GM12878 (cell line): ENCODE data around the gene PAPOLG. TPM values are rescaled to one million over a fixed set of nuclear protein-coding genes. Genes with fewer than 3 reads are reported as not detected.

Experiments used
- ATAC-seq: fragments of 200-7000 bp; cut with Tn5 transposase; 3 replicates; pipeline ENCODE4 v1.9.1; 2020; ENCODE audit warnings: mild to moderate bottlenecking, moderate library complexity
- BruUV-seq: library from RNA; stranded (reverse); fragments of 400-500 nt; replicated peaks from 2 replicates; lab custom pipeline; 2021; lab: Mats Ljungman, UMichigan
- CTCF ChIA-PET: fragments of 300-600 bp; sonication (Branson Sonifier 250); formaldehyde crosslinking; extraction: SDS; loops from one replicate; lab custom pipeline; 2021; ENCODE audit warnings: inconsistent platforms; lab: Yijun Ruan, JAX
- POLR2A ChIA-PET: fragments of 350-600 bp; formaldehyde crosslinking; extraction: SDS; loops from one replicate; lab custom pipeline; 2021; ENCODE audit warnings: inconsistent platforms; lab: Charles Lee
- RAD21 ChIA-PET: fragments of 300-600 bp; sonication (Branson Sonifier 250); formaldehyde crosslinking; loops from one replicate; lab custom pipeline; 2023; ENCODE audit warnings: antibody characterized with exemption; ENCODE audit not compliant: unreplicated experiment; lab: Charles Lee
- SMC1A ChIA-PET: fragments of 300-600 bp; sonication (Branson Sonifier 250); formaldehyde crosslinking; loops from one replicate; lab custom pipeline; 2023; ENCODE audit not compliant: unreplicated experiment, uncharacterized antibody; lab: Charles Lee
- DNase-seq: peaks from one replicate; pipeline ENCODE4 v3.0.0-alpha.2; 2011; ENCODE audit warnings: low read depth, low spot score
- FAIRE-seq: peaks from 3 replicates; lab custom pipeline; 2011; peaks lifted over from hg19 to GRCh38; lab: Jason Lieb, UNC
- H2AFZ ChIP-seq: 2 replicates; pipeline ENCODE4 v1.6.0; 2011; ENCODE audit warnings: low read depth, low read length, control low read depth; ENCODE audit not compliant: control insufficient read depth
- H3K27ac ChIP-seq: 2 replicates; pipeline ENCODE4 v1.5.1; 2011; ENCODE audit warnings: control low read depth; ENCODE audit not compliant: control insufficient read depth, insufficient read depth
- H3K27me3 ChIP-seq, 2 experiments: replicated peaks in 1 of 2; 2 replicates each; pipeline versions ENCODE4 v1.6.0 to v1.6.1; 2011; ENCODE audit warnings: low read length in 1 of 2; ENCODE audit not compliant: control insufficient read depth in 2 of 2, insufficient read depth in 2 of 2
- H3K36me3 ChIP-seq, 2 experiments: 2 replicates each; pipeline ENCODE4 v1.5.1; 2011; ENCODE audit warnings: low read length in 1 of 2; ENCODE audit not compliant: control insufficient read depth in 2 of 2, insufficient read depth in 2 of 2
- H3K4me1 ChIP-seq: 2 replicates; pipeline ENCODE4 v1.6.1; 2011; ENCODE audit warnings: mild to moderate bottlenecking, low read length, moderate library complexity, mixed read lengths; ENCODE audit not compliant: control insufficient read depth, insufficient read depth
- H3K4me2 ChIP-seq: 2 replicates; pipeline ENCODE4 v1.6.0; 2011; ENCODE audit warnings: control low read depth; ENCODE audit not compliant: control insufficient read depth, insufficient read depth
- H3K4me3 ChIP-seq: fragments of 200-600 bp; sonication (generic); 2 replicates; pipeline ENCODE4 v1.5.1; 2016
- H3K79me2 ChIP-seq: 2 replicates; pipeline ENCODE4 v1.6.0; 2011; ENCODE audit warnings: low read length; ENCODE audit not compliant: control insufficient read depth, insufficient read depth
- H3K9ac ChIP-seq: 2 replicates; pipeline ENCODE4 v1.8.0; 2011; ENCODE audit warnings: low read length, control low read depth, mixed read lengths; ENCODE audit not compliant: control insufficient read depth, insufficient read depth
- H3K9me3 ChIP-seq: replicated peaks from 3 replicates; pipeline ENCODE4 v1.5.1; 2011; ENCODE audit warnings: mild to moderate bottlenecking, low read length; ENCODE audit not compliant: control insufficient read depth, insufficient read depth
- H4K20me1 ChIP-seq: 2 replicates; pipeline ENCODE4 v1.6.0; 2011; ENCODE audit not compliant: control insufficient read depth, insufficient read depth
- BCL11A ChIP-seq: IDR thresholded peaks from 2 replicates; pipeline ENCODE4 v1.6.1; 2011; ENCODE audit warnings: low read depth, low read length
- CREB1 ChIP-seq: IDR thresholded peaks from 2 replicates; pipeline ENCODE4 v1.6.1; 2012; ENCODE audit warnings: low read depth, mild to moderate bottlenecking, inconsistent platforms
- JUND ChIP-seq: IDR thresholded peaks from 2 replicates; pipeline ENCODE4 v1.6.1; 2012; ENCODE audit warnings: low read depth, mild to moderate bottlenecking, low read length, improper control_type of control experiment, moderate library complexity
- NFYA ChIP-seq: IDR thresholded peaks from 2 replicates; pipeline ENCODE4 v1.6.1; 2011; ENCODE audit warnings: low read depth, mild to moderate bottlenecking, low read length, improper control_type of control experiment, borderline replicate concordance
- RBBP5 ChIP-seq: fragments of 200-600 bp; sonication (generic); conservative IDR thresholded peaks from 2 replicates; pipeline ENCODE4 v1.6.1; 2016
- WGBS: methylation state at CpG from one replicate; pipeline ENCODE4 v1.1.6; 2016; ENCODE audit warnings: low lambda C conversion rate; ENCODE audit not compliant: insufficient replicate concordance, insufficient coverage; ENCODE audit errors: missing lambda C conversion rate; 5-methylcytosine and 5-hydroxymethylcytosine counted together
- in situ Hi-C: fragments of 300-500 bp; cut with MboI; formaldehyde crosslinking; loops from 9 replicates; pipeline ENCODE4 v1.14.3; 2018; ENCODE audit warnings: mixed read lengths
- intact Hi-C: fragments of 100-400 bp; cut with micrococcal nuclease; formaldehyde crosslinking; loops from one replicate; pipeline ENCODE4 v1.14.2; 2022; ENCODE audit not compliant: unreplicated experiment
- polyA plus RNA-seq, 11 experiments: library from polyadenylated mRNA; depleted of rRNA in 4 of 11; unstranded in 6 of 11; stranded (reverse) in 5 of 11; fragments of >200 nt; fragmentation: Nextera tagmentation in 4 of 11; fragmentation: Illumina TruSeq in 1 of 11; extraction: Ambion mirVana in 4 of 11; extraction: Trizol in 1 of 11; gene quantifications; 1 replicate in 1 of 11; 2 replicates in 10 of 11; pipeline versions ENCODE4 v1.2.1 to v1.2.3, GENCODE V29; 2011 to 2016; ENCODE audit warnings: inconsistent platforms in 2 of 11, missing spikeins in 2 of 11, low read depth in 1 of 11
- total RNA-seq, 4 experiments: library from RNA; depleted of rRNA in 3 of 4; stranded (reverse); fragments of >200 nt in 3 of 4; fragmentation: Illumina TruSeq in 1 of 4; extraction: Trizol in 1 of 4; gene quantifications; 2 replicates each; pipeline versions ENCODE4 v1.2.1 to v1.2.3, GENCODE V29; 2013 to 2021
- TF ChIP-seq, protein P1 (sequence below): fragments of 450-650 bp; IDR thresholded peaks from 2 replicates; pipeline ENCODE4 v1.6.1; 2016; ENCODE audit warnings: mild to moderate bottlenecking, moderate library complexity, borderline replicate concordance

The PAPOLG gene
- total and polyA plus RNA-seq, 10 of the 15 experiments (the other 5 are each of a cell fraction or from before 2014, with no cell fraction given) = 4.2 to 15.8 (median 10.7) TPM

DNA sequence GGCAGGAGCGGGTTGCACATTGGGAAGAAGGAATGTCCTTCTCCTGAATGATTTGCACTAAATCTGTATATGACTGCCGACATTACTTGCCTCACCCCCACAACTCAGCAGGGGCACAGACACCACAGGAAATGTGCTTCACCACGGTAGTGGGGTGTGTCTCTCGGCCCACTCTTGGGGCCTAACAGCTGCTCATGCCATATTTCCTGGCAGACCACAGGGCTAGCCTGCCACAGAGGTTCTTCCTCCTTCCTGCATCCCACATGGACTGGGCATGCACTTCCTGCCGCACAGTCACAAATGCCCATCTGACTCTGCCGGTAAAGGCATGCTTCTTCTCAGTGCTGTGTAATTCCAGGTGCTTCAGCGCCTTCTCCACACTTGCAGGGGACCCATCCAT, 10.3 kb upstream of the PAPOLG start (continued):
- TF ChIP-seq, protein P1, sequence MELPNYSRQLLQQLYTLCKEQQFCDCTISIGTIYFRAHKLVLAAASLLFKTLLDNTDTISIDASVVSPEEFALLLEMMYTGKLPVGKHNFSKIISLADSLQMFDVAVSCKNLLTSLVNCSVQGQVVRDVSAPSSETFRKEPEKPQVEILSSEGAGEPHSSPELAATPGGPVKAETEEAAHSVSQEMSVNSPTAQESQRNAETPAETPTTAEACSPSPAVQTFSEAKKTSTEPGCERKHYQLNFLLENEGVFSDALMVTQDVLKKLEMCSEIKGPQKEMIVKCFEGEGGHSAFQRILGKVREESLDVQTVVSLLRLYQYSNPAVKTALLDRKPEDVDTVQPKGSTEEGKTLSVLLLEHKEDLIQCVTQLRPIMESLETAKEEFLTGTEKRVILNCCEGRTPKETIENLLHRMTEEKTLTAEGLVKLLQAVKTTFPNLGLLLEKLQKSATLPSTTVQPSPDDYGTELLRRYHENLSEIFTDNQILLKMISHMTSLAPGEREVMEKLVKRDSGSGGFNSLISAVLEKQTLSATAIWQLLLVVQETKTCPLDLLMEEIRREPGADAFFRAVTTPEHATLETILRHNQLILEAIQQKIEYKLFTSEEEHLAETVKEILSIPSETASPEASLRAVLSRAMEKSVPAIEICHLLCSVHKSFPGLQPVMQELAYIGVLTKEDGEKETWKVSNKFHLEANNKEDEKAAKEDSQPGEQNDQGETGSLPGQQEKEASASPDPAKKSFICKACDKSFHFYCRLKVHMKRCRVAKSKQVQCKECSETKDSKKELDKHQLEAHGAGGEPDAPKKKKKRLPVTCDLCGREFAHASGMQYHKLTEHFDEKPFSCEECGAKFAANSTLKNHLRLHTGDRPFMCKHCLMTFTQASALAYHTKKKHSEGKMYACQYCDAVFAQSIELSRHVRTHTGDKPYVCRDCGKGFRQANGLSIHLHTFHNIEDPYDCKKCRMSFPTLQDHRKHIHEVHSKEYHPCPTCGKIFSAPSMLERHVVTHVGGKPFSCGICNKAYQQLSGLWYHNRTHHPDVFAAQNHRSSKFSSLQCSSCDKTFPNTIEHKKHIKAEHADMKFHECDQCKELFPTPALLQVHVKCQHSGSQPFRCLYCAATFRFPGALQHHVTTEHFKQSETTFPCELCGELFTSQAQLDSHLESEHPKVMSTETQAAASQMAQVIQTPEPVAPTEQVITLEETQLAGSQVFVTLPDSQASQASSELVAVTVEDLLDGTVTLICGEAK = no peak
- no peak for TF ChIP-seq CREB1
- TF ChIP-seq RBBP5 = no peak

DNA sequence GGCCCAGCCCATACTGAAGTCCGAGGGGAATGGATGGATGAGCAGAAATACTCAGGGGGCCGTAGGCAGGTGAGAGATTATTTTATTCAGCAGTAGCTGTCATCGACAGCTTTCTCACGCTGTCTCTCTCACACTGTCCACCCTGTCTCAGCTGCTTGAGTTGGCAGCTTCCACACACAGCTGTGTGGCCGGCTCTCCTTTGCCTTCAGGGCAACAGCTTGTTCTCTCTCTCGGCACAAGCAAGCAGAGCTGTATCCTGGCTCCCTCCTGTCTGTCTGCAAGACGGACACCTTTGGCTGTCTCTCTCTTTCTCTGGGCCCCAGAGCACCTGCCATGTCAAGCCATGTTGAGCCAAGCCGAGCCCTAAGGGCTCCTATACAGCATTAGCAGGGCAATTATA, 9.8 kb upstream of the PAPOLG start:
- SMC1A ChIA-PET = no interaction called here
- in situ Hi-C loops (no loop called here), intact Hi-C loops (no loop called here)
- WGBS = 65% methylated on average over 8 of the region's 8 CpGs
- RAD21 ChIA-PET = no interaction called here
- BruUV-seq = no TSS peak
- Histone ChIP-seq H4K20me1 (no peaks in the 10 kb centered on the region), H3K27me3 (no peaks in the 10 kb centered on the region), H3K27ac (no peak overlapping the region), H3K9ac (no peak overlapping the region), H3K36me3 (no peaks in the 10 kb centered on the region), H3K9me3 (no peaks in the 10 kb centered on the region), H3K4me1 (no peaks in the 10 kb centered on the region), H2AFZ (no peak overlapping the region), H3K4me3 (no peak overlapping the region), H3K4me2 (no peak overlapping the region), H3K79me2 (no peaks in the 10 kb centered on the region)
- DNase-seq (no peak), ATAC-seq (no peak), FAIRE-seq (no peak)
- TF ChIP-seq BCL11A (no peak), NFYA (no peak), JUND (no peak)
- POLR2A ChIA-PET = no interaction called here
- CTCF ChIA-PET = interaction anchor here (1.7 kb wide), 1 partner anchor 39 kb away, joined by 4 read pairs; no protein-coding TSS in a partner anchor
